Measurements from ENCODE around the gene EDC3. TPM values are rescaled to one million over a fixed set of nuclear protein-coding genes. Genes with fewer than 3 reads are reported as not detected.

The EDC3 gene
- total RNA-seq, 1 experiment from 2014 or later = 14.7 TPM

DNA sequence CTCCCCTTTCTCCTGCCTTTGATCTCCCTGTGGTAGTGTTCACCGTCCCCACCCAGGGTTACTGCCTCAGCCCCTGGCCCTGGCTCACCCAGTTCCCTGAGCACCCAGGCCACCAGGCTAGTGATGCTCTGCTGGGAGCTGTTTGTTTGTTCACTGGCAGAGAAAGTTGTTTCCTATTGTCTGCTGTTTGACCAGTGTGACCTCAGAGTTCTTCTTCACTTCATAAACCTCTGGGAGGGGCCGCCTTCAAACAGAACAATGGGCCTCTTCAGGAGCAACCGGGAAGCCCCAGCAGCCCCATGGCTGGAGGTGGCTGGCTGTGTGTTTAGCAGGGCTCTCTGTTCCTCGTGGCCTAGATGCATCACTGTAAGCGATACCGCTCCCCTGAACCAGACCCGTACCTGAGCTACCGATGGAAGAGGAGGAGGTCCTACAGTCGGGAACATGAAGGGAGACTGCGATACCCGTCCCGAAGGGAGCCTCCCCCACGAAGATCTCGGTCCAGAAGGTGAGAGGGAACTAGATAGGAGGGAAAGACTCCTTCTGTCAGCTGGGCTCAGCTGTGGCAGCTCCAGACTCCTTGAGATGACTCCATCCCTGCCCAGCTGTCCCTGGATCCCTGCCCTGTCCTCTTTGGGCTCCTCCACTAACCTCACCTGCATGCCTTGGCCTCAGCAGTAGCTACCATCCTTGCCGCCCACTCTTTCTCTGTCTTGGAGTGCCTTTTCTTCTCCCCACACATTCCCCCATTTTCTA, 76.8 kb downstream of the EDC3 start:
- Histone ChIP-seq H3K27me3 (ENCODE audit: low read length) (no peaks in the 10 kb centered on the region), H2AFZ (ENCODE audit: low read length) (no peak overlapping the region), H4K20me1 (ENCODE audit: insufficient read depth, low read depth, low read length) (peaks cover 63% of the 10 kb centered on the region), H3K36me3 (ENCODE audit: insufficient read depth, low read length) (peaks cover 29% of the 10 kb centered on the region), H3K27ac (ENCODE audit: low read length) (no peak overlapping the region), H3K9me2 (replicated peaks; ENCODE audit: insufficient read depth, low read length) (no peaks in the 10 kb centered on the region), H3K9ac (ENCODE audit: low read length) (no peak overlapping the region), H3K4me1 (ENCODE audit: low read length) (peaks cover 29% of the 10 kb centered on the region), H3K4me2 (ENCODE audit: low read depth, low read length, poor library complexity, severe bottlenecking) (no peak overlapping the region), H3K4me3 (ENCODE audit: low read length) (no peak overlapping the region), H3K79me2 (ENCODE audit: low read length) (peaks cover 80% of the 10 kb centered on the region), H3K9me3 (ENCODE audit: low read length) (no peaks in the 10 kb centered on the region)
- no peak for DNase-seq

DNA sequence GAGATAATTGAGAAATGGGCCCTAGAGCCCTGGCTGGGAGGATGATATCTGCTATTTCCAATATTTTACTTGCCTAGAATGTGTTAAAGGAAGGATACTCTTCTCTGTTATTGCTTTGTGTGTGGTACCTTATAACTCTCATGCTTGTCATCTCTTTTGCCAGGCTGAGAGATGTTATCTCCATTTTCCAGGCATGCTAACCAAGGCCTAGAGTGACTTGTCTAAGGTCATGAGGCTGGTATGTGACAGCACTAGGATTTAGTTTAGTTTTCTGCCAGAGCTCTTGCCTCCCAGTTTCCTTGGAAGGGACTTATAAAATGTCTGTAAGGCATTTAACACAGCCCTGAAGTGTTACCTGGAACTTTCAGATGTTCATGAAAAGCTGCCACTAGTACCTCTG, 78.8 kb downstream of the EDC3 start:
- Histone ChIP-seq H3K79me2 (ENCODE audit: low read length) (peaks cover 64% of the 10 kb centered on the region), H3K36me3 (ENCODE audit: insufficient read depth, low read length) (peaks cover 11% of the 10 kb centered on the region), H3K4me3 (ENCODE audit: low read length) (peak overlapping the region; percentile 99), H3K4me2 (ENCODE audit: low read depth, low read length, poor library complexity, severe bottlenecking) (peak overlapping the region; percentile 83), H4K20me1 (ENCODE audit: insufficient read depth, low read depth, low read length) (peaks cover 48% of the 10 kb centered on the region), H3K27ac (ENCODE audit: low read length) (peak overlapping the region; percentile 74), H3K9me3 (ENCODE audit: low read length) (no peaks in the 10 kb centered on the region), H3K9me2 (replicated peaks; ENCODE audit: insufficient read depth, low read length) (no peaks in the 10 kb centered on the region), H2AFZ (ENCODE audit: low read length) (no peak overlapping the region), H3K9ac (ENCODE audit: low read length) (peak overlapping the region; percentile 98), H3K27me3 (ENCODE audit: low read length) (no peaks in the 10 kb centered on the region), H3K4me1 (ENCODE audit: low read length) (peaks cover 29% of the 10 kb centered on the region)
- DNase-seq = no peak

DNA sequence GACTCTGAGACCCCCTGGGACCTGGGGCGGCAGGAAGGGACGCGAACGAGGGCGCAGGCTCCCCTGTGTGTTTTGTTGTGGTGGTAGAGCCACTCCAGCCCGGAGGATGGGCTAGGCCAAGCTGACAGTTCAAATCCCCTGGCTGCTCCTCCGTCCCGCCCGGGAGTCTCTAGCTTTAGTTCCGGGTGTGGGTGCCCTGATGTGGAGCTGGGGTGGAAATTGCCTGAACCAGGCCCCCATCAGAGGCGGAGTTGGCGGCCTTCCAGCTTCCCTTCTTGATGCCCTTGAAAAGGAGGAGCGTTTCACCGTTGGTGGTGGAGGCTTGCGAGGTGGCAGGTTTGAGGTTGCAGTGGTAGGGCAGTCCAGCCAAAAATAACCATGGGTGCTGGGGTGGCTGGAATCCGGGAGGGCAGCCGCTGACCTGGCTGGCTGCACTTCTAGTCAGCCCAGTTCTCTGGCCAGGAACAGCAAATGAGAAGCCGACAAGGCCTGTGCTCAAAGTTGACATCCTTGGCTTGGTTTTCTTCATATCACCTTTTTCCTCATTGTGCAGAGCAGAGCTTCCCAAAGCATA, 79.4 kb downstream of the EDC3 start:
- peak; percentile 88 for DNase-seq
- Histone ChIP-seq H3K9ac (ENCODE audit: low read length) (peak overlapping the region; percentile 98), H3K4me2 (ENCODE audit: low read depth, low read length, poor library complexity, severe bottlenecking) (peak overlapping the region; percentile 83), H2AFZ (ENCODE audit: low read length) (no peak overlapping the region), H3K27ac (ENCODE audit: low read length) (peak overlapping the region; percentile 74), H3K4me3 (ENCODE audit: low read length) (peak overlapping the region; percentile 99), H3K79me2 (ENCODE audit: low read length) (peaks cover 59% of the 10 kb centered on the region), H3K9me3 (ENCODE audit: low read length) (no peaks in the 10 kb centered on the region), H3K9me2 (replicated peaks; ENCODE audit: insufficient read depth, low read length) (no peaks in the 10 kb centered on the region), H3K4me1 (ENCODE audit: low read length) (peaks cover 29% of the 10 kb centered on the region), H3K27me3 (ENCODE audit: low read length) (no peaks in the 10 kb centered on the region), H3K36me3 (ENCODE audit: insufficient read depth, low read length) (peaks cover 6% of the 10 kb centered on the region), H4K20me1 (ENCODE audit: insufficient read depth, low read depth, low read length) (peaks cover 43% of the 10 kb centered on the region)

DNA sequence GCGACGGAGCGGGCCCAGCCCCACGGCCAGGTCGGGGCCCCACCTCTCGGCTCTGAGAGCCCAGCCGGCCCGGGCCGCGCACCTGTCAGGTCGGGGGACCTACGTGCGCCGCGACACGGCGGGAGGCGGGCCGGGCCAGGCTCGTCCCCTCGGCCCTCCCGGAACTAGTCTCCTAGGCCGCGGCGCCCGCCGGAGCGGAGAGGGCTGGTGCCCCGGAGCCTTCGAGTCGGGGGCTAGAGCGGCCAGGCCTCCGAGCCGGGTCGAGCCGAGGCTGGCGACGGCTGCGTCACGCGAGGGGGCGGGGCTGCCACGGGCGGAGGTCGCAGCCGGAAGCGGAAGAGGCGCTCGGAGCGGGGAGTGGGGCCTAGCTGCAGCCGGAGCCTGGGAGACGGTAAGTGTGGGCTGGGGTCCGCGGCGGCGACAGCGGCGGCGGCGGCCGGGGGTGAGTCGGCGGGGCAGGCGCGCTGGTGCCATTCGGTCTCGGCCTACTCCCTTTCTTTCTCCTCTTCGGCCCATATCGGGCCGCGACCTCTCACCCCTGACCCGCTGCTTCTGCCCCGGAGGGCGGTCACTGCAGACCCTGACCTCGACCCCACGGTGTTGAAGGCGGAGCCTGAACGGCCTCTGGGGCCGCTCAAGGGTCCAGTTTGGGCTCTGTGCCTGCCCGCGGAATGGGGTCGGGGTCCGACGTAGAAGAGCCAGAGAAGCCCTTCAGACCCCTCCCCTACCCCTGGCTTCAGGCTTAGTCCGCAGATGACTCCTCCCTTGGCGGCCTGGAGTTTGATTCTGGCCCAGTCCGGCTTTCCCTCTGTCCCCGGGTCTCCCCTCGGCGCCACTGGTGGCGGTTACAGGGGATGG, 80.1 kb downstream of the EDC3 start, which contains the start of gene CLK3:
Gene CLK3, plus strand, starts transcription at position 329 of the 858 bp plus-strand sequence. CDS start 3,361 bp downstream, outside the sequence.
- H3K36me3 ChIP-seq (ENCODE audit: insufficient read depth, low read length) = peaks cover 2% of the 10 kb centered on the region; the same call in 1 of the 2 replicates
- no peaks in the 10 kb centered on the region for H3K9me2 ChIP-seq (replicated peaks; ENCODE audit: insufficient read depth, low read length)
- peaks cover 29% of the 10 kb centered on the region for H3K4me1 ChIP-seq (ENCODE audit: low read length)
- peak within 1 kb of the TSS; percentile 98 for H3K9ac ChIP-seq (ENCODE audit: low read length)
- peak within 1 kb of the TSS; percentile 92 for H2AFZ ChIP-seq (ENCODE audit: low read length)
- H3K79me2 ChIP-seq (ENCODE audit: low read length) = peaks cover 51% of the 10 kb centered on the region
- DNase-seq = peak; percentile 99
- H4K20me1 ChIP-seq (ENCODE audit: insufficient read depth, low read depth, low read length) = peaks cover 36% of the 10 kb centered on the region
- H3K9me3 ChIP-seq (ENCODE audit: low read length) = no peaks in the 10 kb centered on the region
- peak within 1 kb of the TSS; percentile 83 for H3K4me2 ChIP-seq (ENCODE audit: low read depth, low read length, poor library complexity, severe bottlenecking)
- peak within 1 kb of the TSS; percentile 74 for H3K27ac ChIP-seq (ENCODE audit: low read length)
- H3K27me3 ChIP-seq (ENCODE audit: low read length) = no peaks in the 10 kb centered on the region
- peak within 1 kb of the TSS; percentile 99 for H3K4me3 ChIP-seq (ENCODE audit: low read length)

DNA sequence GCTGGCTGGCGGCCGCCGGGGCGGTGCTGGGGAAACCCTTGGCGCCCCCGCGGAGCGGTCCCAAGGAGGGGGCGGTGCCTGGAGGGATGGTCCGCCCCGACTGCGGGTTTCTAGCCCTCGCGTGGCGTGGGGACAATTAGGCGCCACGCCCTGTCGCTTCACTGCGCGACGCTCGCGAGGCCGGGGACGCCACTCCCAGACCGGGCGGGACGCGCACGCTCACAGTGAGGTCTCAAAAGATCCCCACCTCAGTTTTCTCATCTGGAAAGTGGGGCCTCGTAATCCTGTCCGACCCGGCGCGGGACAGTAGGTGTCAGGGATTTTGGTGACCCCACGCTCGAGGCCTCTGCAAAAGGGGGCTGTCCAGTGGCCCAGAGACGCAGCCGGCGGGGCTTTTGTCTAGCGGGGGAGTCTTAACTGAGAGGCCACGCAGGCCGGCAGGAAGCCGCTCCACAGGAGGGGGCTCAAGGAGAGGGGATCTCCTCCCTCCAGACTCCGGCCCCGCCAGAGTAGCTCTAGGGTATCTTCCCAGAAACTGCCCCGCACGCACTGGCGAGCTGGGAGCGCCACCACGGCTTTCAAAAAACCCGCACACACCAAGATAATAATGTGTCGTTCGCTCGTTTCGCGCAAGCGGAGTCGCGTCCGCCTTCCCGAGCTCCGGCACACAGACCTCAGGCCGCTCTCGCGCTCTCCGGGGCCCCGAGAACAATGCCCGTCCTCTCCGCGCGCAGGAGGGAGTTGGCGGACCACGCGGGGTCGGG, 80.9 kb downstream of the EDC3 start:
- Histone ChIP-seq H3K9ac (ENCODE audit: low read length) (peak overlapping the region; percentile 98), H3K79me2 (ENCODE audit: low read length) (peaks cover 43% of the 10 kb centered on the region), H3K9me2 (replicated peaks; ENCODE audit: insufficient read depth, low read length) (no peaks in the 10 kb centered on the region), H3K36me3 (ENCODE audit: insufficient read depth, low read length) (0 out of 2 replicates have a peak, but pooled peaks cover 2% of the 10 kb centered on the region), H4K20me1 (ENCODE audit: insufficient read depth, low read depth, low read length) (peaks cover 35% of the 10 kb centered on the region), H3K4me1 (ENCODE audit: low read length) (peaks cover 29% of the 10 kb centered on the region), H3K4me3 (ENCODE audit: low read length) (peak overlapping the region; percentile 99), H3K9me3 (ENCODE audit: low read length) (no peaks in the 10 kb centered on the region), H3K27ac (ENCODE audit: low read length) (peak overlapping the region; percentile 71), H3K4me2 (ENCODE audit: low read depth, low read length, poor library complexity, severe bottlenecking) (peak overlapping the region; percentile 83), H3K27me3 (ENCODE audit: low read length) (no peaks in the 10 kb centered on the region), H2AFZ (ENCODE audit: low read length) (peak overlapping the region; percentile 92)
- peak; percentile 91 for DNase-seq

DNA sequence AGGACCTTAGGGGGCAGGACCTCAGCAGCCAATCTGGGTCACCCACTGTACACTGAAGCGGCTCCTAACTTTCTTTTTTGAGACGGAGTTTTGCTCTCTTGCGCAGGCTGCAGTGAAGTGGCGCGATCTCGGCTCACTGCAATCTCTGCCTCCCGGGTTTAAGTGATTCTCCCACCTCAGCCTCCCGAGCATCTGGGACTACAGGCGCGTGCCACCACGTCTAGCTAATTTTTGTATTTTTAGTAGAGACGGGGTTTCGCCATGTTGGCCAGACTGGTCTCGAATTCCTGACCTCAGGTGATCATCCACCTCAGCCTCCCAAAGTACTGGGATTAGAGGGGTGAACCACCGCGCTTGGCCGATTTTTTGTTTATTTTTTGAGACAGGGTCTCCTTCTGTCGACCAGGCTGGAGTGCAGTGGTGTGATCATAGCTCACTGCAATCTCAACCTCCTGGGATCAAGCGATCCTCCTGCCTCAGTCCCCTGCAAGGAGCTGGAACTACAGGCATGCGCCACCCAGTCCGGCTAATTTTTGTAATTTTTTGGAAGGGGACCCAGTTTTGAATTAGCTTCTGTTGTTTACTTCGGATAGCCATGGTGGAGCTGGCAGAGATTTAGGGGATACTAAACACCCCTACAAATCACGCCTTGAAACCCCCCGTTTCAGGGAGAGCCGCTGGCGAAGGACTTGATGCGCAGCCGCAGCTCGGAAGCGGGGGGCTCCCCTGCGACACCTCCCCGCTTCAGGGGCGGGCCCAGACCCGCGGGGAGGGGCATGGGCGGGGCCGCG, 81.7 kb downstream of the EDC3 start:
- Histone ChIP-seq H3K4me2 (ENCODE audit: low read depth, low read length, poor library complexity, severe bottlenecking) (peak overlapping the region; percentile 83), H2AFZ (ENCODE audit: low read length) (peak overlapping the region; percentile 92; the same call in 1 of the 2 replicates)

More for the DNA sequence above, 81.7 kb downstream of the EDC3 start:
- H3K4me1 ChIP-seq (ENCODE audit: low read length) = peaks cover 29% of the 10 kb centered on the region
- H3K27me3 ChIP-seq (ENCODE audit: low read length) = no peaks in the 10 kb centered on the region
- H4K20me1 ChIP-seq (ENCODE audit: insufficient read depth, low read depth, low read length) = peaks cover 34% of the 10 kb centered on the region
- peak overlapping the region; percentile 99 for H3K4me3 ChIP-seq (ENCODE audit: low read length)
- 0 out of 2 replicates have a peak, but pooled peaks cover 2% of the 10 kb centered on the region for H3K36me3 ChIP-seq (ENCODE audit: insufficient read depth, low read length)
- no peak overlapping the region for H3K27ac ChIP-seq (ENCODE audit: low read length)
- H3K9me2 ChIP-seq (replicated peaks; ENCODE audit: insufficient read depth, low read length) = no peaks in the 10 kb centered on the region
- peaks cover 35% of the 10 kb centered on the region for H3K79me2 ChIP-seq (ENCODE audit: low read length)
- H3K9ac ChIP-seq (ENCODE audit: low read length) = peak overlapping the region; percentile 98
- no peak for DNase-seq
- H3K9me3 ChIP-seq (ENCODE audit: low read length) = no peaks in the 10 kb centered on the region
